Endometrium (tissue), 2 donors: ENCODE measurements around the gene EPHB3.

Experiments used
- FAIRE-seq: peaks from 2 replicates; lab custom pipeline; 2012; peaks lifted over from hg19 to GRCh38; lab: Jason Lieb, UNC
- donor health status: control.
- donor health status: control.

EPHB3 gene

DNA sequence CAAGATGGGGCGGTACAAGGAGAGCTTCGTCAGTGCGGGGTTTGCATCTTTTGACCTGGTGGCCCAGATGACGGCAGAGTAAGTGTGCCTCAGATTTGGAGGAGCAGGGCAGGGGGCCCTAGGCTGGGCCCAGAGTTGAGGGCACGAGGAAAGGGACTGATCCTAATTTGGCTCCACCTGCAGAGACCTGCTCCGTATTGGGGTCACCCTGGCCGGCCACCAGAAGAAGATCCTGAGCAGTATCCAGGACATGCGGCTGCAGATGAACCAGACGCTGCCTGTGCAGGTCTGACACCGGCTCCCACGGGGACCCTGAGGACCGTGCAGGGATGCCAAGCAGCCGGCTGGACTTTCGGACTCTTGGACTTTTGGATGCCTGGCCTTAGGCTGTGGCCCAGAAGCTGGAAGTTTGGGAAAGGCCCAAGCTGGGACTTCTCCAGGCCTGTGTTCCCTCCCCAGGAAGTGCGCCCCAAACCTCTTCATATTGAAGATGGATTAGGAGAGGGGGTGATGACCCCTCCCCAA, 19.8 kb downstream of the EPHB3 start:
- no peak for FAIRE-seq

- FAIRE-seq, result no peak
Measured at GRCh38 chr3:184582646-184583577, 21.3 kb downstream of the EPHB3 start.

DNA sequence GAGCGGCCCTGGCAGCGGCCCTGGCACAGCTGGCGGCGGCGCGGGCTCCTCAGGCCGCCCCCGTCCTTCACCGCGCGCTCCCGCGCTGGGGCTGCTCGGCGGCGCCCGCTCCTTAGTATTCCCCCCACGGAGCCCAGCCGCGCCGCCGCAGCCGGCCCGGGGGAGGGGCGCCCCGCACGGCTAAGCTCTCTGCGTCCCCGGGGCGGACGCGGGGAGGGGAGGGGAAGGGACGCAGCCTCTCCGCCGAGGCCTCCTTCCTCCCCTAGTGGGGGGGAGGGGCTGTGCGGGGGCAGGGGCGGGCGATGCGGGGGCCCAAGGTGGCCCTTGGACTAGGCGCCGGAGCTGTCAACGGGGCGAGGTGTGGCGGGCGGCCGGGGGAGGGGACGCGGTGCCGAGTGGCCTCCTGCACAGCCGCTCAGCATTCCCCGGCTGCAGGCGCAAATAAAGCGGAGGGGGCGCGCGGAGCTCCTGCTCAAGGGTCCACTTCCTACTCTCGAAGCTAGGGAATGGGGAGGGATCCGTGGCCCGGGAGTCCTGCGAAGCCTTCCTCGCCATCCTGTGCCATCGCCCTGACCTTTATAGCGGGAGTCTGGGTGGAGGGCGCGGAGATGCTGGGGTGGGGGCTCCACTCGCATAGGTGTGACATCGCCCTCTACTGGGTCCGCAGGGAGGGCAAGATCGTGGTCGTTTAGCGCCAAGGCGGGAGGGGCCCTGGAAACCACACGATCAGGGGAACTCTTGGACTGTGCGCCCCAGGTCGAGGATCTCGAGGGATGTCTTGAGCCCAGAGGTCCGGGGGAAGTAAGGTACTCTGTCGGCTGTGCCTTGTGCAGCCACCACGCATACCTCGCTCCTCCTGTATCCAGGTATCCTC, 22.2 kb downstream of the EPHB3 start:
- FAIRE-seq, result no peak

DNA sequence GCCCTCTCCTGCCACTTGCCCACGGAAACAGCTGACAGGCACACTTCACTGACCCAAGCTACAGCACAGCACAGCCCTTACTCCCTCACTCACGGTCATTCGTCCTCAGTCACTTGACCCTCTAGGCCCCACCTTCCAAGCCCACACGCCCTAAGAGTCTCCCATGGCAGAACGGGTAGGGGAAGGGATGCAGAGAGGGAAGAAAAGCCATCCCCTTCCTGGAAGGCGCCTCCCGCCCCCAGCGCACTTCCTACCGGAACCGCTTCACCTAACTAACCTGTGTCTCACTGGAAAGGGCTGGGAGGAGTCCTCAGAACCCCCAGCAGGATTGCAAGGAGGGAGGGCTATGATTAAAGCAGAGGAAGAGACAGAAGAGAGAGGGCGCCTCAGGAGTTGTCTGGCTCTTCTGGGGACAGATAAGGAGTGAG, 22.9 kb downstream of the EPHB3 start:
- no peak for FAIRE-seq

GRCh38 chr3:184585545-184585944, 24.0 kb downstream of the EPHB3 start:
- no peak for FAIRE-seq

- no peak for FAIRE-seq
Measured at GRCh38 chr3:184586851-184587250, 25.3 kb downstream of the EPHB3 start.

- no peak for FAIRE-seq
Measured at GRCh38 chr3:184588776-184589175, 27.2 kb downstream of the EPHB3 start.

GRCh38 chr3:184590795-184591194, 29.2 kb downstream of the EPHB3 start:
- no peak for FAIRE-seq

DNA sequence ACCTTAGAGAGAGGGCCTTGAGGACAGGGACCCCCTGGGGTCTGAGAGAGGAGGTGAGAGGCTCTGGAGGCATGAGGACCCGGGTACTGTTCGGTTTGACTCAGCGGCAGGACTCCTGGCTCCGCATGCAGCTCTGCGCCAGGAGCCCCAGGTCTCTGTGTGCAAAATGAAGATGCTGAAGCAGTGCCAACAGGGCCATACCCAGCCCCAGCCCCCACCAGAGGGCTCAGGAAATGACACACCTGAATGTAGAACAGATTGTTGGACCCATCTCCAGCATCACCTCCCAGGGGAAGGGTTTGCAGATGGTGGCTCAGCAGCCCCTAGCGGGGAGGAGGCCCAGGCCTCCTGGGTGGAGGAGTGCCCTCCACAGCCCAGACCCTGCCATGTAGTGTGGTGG, 30.2 kb downstream of the EPHB3 start:
- no peak for FAIRE-seq

DNA sequence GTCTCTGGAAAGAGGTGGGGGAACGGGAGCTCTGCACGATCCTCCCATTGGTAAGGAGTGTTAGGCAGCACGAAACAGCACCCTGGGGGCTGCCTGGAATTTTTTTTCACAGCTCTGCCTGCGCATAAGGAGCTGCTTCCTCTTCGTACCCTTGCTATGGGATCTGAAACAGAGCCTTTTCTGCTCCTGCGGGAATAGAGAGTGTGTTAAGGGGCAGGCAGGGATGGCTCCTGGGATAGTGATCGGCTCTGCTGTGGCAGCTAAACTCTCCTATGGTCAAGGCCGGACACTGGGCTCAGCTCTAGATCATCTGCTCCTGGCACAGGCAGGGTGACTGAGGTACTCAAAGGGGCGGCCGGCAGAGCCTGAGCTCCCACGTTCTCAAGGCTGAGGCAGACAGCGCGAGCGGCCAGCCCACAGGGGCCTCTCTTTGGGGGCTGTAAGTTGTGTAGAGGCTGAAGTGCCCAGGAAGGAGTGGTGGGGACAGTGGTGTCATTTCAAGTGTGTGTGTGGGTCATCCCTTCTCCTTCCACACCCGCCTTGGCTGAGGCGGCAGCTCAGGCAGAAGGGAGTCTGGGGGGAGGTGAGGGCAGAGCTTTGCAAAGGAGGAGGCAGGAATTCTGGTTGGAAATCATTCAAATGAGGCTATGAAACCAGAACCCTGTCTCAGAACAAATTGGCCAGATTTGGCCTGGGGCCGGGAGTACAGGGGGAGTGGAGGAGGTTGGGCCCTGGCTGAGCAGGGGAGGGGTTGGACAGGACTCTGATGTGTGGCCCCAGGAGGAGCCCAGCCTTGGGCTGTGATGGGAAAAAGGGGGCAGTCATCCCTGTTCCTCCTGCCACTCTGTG, 31.0 kb downstream of the EPHB3 start:
- no peak for FAIRE-seq

DNA sequence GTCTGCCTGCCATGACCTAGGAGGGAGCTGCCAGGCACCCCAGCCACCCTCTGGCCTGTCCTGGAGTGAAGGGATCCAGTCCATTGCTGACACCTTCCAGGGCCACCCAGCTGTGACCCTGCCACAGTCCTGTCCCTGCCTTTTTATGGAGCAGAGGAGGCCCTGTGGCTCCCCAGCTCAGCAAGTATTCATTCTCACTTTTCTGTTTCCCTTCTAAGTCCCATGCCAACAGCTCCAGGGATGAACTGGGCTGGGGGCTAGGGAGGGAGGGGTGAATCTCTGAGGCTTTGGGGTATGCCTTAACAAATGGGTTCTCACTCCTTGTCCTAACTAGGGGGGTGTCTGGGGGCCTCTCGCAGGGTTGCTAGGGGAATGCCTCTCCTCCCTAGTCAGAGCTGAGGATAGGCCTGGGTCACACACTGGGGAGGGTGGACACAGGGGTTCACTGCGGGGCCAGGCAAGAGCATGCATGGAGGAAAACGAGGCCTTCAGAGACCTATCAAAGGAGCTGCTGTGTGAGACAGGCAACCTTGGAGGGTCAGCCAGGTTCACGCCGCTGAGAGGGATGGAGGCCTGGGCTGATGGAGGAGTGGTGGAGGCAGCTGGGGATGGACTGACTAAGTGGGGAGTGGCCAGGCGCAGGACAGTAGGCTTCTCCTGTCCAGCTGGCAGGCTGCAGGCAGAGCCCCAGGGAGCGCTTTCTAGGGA, 31.8 kb downstream of the EPHB3 start:
- FAIRE-seq, result no peak

DNA sequence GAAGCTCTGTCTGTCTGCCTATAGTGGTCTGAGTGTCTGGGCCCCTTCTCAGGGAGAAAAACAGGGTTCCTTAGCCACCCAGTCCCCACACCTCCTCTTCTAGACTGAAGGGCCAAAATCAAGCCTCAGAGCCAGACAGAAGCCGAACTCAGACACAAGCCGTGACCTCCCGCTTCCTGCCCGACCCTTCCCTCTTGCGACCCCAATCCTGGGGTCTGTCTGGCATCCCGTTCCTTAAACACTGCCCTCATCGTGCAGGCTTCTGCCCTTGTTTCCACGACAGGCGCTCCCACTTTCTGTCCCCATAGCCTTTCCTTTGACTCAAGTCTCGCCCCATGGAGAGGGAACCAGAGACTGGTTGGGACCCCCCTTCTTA, 32.3 kb downstream of the EPHB3 start:
- FAIRE-seq, result no peak

DNA sequence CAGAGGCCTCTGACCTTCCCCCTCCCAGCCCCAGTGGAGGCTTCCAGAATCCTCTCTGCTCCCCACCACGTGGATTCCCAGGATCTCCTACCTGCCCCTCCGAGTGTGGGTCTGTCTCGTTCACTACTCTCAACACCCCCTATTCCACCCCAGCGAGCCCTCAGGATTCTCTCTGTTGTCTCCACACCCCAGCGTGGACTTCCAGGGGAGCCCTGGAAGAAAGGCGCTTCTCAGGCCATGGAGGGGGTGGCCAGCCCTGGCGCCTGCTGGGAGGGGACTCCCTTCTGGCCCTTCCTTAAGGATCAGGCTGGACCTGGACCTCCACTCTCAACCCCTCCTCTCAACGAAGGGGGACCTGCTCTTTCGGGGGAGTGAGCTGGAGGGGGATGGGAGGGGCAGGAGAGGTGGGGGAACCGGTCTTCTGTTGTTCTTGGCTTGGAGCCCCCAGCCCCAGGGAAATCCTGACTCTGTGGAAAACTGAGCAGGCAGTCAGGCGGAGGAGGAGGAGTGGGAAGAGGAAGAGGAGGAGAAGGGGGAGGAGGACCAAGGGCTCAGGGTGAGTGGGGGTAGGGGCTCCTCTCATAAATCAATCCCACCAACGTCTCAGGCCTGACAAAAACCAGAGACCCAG, 32.9 kb downstream of the EPHB3 start:
- FAIRE-seq, result no peak

DNA sequence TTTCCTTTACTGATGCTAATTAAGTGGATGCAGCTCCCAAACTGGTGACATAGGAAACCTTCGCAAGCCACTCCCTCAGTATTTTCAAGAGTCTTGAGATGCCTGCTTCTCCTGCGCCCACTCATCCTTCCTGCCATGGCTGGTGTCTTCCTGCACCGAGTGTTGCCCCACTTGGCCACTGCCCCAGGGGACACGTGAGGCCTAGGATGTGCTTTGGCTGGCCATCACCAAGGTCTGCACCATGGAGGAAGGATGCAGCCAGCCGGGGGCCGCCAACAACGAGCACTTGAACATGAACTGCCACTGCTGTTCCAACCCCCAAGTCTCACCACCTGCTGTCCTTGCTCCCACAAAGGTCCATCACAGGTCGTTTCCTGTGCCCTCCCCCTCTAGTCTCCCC, 34.1 kb downstream of the EPHB3 start:
- no peak for FAIRE-seq

GRCh38 chr3:184596233-184596632, 34.6 kb downstream of the EPHB3 start:
- FAIRE-seq, result no peak

DNA sequence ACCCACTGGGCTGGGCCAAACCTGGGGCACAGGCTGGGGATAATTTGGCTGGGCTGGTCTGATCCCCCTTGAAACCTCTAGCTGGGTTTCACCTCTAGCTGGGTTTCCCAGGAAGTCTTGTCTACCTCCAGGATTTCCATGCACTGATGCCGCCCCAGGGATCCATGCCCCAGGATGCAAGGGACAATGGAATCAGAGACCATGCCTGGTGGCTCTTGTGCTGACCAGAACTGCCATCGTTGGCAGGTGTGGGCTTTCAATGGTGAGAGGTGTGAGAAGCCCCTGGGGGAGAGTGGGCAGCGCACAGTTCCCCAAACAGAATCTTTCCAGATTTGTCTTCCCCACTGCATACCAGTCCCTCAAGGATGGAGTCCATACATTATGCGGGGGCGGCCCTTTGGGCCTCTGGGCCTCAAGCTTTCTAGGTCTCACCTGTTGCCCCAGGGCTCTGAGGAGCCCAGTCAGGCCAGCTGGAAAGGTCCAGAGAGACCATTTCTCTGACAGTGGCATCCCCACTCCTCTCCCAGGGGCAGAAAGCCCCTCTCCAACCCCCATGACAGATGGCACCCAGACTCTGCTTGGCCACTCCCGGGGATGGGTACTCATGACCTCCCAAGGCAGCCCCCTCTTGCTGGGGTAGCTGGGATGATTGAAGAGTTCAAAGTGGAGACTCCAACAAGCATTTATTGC, 35.4 kb downstream of the EPHB3 start:
- FAIRE-seq, result no peak

DNA sequence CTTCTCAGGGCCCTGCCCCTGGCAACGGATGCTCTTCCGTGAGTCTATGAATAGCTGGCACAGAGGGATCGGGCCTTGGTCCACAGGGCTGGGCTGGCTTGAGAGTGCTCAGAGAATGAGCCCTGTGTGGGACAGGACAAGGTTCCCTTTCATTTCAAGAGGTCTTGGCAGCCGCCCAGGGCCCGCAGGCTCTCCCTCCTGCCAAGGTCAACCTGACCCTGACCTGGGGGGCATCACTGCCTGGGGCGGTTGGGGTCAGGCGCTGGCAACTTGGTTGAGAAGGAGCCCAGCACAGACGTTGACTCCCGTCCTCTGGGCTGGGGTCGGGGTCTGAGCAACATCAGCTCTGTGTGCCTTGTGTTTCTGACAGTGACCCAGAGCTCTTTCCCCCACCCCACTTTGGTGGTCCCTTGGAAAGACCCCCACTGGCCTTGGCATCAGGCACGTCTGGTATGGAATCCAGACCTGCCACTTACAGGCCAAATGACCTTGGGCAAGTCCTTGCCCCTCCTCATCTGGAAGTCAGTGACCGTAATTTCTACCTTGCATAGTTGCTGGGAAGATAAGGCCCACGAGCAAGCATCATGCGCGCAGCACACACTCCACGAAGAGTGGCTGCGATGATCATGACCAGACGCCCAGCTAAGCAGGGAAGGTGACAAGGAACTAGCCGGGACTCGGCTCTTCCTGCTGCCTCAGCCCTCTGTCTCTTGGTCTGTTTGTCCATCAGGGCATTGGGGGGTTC, 36.4 kb downstream of the EPHB3 start:
- FAIRE-seq, result no peak

DNA sequence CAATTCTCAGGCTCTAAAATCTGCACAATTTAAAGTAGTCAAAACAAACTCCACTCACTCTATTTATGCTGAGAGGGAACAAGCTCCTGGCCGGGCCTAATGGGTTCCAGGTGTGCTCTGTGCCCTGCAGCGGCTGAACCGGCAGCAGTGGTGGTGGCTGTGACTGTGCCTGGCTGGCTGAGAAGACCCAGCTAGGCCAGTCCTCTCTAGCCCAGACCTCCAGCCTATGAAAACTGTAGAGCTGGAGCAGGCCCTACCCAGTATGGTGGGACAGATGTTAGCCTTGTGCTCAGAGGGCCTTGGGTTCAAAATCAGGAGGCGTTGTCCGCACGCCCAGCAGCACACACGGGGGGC, 37.0 kb downstream of the EPHB3 start:
- FAIRE-seq, result no peak

- no peak for FAIRE-seq
Measured at GRCh38 chr3:184599143-184599542, 37.6 kb downstream of the EPHB3 start.
